ENCODE results near the gene PLXNA4.

DNA sequence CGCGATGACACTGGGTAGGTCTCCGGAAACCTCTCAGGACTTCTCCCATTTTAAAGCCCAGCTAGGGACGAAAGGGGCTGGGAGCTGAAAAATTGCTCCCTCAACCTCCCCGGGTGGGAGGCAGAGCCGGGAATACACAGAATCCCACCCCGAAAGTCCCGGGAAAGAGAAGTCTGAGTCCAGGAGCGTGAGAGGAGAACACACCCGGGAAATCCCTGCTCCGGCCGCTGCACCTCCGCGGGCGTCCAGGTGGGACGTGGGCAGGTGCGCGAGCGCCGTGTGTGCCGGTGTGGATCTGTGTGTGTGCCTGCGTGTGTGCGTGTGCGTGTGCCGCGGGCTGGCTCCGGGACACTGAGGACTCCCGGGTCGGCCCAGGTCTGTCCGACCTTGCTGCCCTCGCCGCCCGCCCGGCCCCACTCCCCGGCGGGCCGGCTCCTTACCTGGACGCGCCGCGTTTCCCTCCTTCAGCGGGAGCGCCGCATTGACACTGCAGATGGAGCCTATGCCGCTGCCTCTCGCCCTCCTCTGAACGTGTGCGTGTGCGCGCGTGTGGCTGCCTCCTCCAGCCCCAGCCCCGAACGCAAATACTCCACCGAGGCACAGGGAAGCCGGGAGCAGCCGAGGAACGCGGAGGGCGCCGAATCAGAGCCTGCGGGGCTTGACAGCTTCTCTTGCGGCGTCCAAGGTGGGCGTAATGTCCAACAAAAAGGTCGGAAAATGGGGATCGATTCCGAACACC, at the start of gene PLXNA4:
- no peak for TF ChIP-seq GATA2 (IDR thresholded peaks at IDR 0.05; ENCODE audit: low read depth, low read length)
- TF ChIP-seq GATA3 (IDR thresholded peaks at IDR 0.05; ENCODE audit: low read depth, low read length) = no peak

Data from SH-SY5Y (cell line).